ENCODE measurements around the gene RASGEF1B.
"Not testable (repeated sequence)": the region's sequence is repeated elsewhere in the genome, so short reads cannot be mapped to it uniquely, and the experiment has no call there.

RASGEF1B gene

DNA sequence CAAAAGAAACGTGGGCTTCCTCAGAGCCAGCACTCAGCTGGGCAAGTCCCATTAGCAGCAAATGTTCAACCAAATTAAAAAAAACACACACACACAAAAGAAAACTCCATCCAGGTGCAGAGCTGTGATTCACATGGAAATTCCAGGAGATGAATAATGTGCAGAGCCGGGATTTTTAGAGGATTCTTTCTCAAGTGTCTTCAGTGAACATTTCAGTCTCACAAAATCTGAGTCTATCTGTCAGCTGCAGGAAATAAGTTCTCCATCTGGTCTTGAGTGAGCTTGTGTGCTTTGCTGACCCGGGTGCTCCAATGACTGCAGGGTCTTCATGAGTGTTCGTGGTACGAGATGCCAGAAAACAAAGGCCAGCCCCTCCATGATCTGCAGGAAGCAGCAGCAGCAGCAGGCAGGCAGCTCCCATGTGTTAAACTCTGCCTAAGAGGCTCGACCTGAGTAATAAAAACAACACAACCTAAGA lies 44.3 kb downstream of the RASGEF1B start:
- no peak for DNase-seq

GRCh38 chr4:81426770-81427289 lies 44.9 kb downstream of the RASGEF1B start:
- no peak for DNase-seq

DNA sequence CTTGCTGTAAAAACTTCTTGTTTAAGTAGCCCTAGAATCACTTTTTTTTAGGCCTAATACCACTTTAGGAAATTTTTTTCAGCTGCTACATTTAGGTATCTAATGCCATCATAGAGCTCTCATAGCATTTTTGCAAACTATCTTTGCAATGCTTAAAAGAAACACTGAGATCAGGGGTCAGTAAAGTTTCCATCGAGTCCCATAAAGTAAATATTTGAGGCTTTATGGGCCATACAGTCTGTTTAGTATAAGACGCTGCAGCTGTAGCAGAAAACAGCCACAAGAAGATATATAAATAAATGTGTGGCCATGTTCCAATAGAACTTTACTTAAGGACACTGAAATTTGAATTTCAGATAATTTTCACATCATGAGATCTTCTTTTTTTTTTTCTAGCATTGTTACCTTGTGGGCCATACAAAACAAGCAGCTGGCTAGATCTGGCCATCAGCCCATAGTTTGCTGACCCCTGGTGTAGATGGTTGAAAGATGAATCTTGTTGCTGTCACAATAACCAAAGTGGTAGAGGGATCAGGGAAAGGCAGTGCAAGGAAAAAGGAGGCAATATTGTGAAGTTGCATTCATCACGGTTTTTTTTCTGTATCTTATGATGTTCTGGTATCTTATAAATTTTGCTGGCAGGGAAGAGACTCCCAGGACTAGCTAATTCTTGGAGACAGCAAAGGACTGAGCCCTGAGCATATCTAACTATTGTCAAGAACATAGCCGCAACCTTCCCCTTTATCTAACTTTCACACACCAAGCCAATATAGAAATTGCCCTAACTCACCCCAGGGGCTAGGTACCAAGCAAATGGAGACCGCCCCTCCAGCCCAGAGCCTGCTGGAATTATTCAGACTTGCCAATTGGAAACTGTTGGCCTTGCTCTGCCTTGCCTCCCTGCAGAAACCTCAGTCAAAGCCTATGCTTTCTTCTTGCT lies 46.6 kb downstream of the RASGEF1B start:
- no peak for DNase-seq

- no peak for DNase-seq
Measured at GRCh38 chr4:81424336-81424735, 47.4 kb downstream of the RASGEF1B start.

DNA sequence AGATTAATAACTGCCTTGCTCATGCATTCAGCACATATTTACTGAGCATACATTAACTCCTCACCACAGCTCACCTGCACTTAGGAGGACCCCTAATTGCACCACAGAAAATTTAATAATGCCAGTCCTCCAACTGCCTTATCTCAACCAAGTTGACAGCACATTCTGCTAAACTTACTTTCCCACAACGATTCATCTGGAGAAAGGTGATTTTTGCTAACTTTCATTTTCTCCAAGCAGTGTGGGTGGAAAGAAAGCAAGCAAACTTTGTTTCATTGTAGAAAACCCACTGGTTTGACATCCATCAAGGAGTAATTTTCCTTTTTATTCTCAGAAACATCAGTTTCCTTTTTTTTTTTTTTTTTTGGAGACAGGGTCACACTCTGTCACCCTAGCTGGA lies 49.1 kb downstream of the RASGEF1B start:
- DNase-seq: no peak

GRCh38 chr4:81421346-81422218 lies 50.1 kb downstream of the RASGEF1B start:
- no peak for DNase-seq

GRCh38 chr4:81418572-81418971 lies 53.1 kb downstream of the RASGEF1B start:
- no peak for DNase-seq

DNA sequence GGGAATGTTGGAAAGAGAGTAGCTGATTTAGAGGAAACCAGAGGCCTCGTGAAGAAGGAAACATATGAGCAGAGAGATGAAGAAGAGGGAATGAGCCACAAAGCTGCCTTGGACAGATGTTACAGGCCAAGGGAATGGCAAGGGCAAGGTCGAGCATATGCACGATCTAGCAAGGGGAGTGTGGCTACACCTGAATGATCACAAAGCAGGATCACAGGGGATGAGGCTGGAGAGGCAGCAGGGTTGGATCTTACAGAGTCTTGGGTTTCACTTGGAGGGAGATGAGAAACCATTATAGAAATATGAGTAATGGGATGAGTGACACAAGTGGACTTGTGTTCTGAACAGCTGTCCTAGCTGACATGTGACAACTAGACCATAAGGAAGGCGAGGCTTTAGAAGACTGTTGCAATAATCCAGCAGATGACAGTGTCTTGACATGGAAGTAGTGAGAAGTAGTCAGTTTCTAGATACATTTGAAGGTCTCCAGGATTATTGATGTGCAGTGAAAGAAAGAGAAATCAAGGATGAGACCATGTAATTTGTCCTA lies 58.7 kb downstream of the RASGEF1B start:
- no peak for DNase-seq

GRCh38 chr4:81410680-81411079 lies 61.0 kb downstream of the RASGEF1B start:
- DNase-seq: no peak

GRCh38 chr4:81409836-81410235 lies 61.9 kb downstream of the RASGEF1B start:
- no peak for DNase-seq

- no peak for DNase-seq
Measured at GRCh38 chr4:81408341-81408740, 63.4 kb downstream of the RASGEF1B start.

DNA sequence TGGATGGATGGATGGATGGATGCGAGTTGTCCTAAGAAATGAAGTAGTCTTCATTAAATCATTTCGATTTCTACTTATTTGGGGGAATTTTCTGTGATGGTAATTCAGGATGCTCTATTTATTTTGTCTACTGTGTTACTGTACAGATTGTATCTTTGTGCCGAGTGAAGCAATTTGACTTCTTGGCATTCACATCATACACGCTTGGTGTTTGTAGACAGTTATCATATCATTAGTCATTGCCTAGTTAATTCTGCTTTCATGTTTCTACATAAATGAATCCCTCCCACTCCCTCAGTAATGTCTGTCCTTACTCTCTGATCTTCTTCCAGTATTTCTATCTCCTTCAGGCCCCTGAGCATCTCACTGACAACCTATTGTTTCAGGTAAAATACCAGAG lies 64.0 kb downstream of the RASGEF1B start:
- DNase-seq: no peak

DNA sequence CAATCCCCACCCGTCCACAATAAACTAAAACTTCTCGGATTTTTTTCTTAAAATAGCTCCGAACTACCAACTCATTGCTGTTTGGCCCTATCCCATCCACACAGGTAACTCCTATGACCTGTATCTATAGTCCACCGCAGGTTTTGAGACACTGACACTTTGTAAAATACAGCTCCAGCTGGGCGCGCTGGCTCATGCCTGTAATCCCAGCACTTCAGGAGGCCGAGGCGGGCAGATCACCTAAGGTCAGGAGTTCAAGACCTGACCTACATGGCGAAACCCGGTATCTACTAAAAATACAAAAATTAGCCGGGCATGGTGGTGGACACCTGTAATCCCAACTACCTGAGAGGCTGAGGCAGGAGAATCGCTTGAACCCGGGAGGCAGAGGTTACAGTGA lies 65.2 kb downstream of the RASGEF1B start:
- not testable (repeated sequence) for DNase-seq

- peak; percentile 15 to 61 for DNase-seq
Measured at GRCh38 chr4:81405900-81406401, 65.8 kb downstream of the RASGEF1B start.

DNA sequence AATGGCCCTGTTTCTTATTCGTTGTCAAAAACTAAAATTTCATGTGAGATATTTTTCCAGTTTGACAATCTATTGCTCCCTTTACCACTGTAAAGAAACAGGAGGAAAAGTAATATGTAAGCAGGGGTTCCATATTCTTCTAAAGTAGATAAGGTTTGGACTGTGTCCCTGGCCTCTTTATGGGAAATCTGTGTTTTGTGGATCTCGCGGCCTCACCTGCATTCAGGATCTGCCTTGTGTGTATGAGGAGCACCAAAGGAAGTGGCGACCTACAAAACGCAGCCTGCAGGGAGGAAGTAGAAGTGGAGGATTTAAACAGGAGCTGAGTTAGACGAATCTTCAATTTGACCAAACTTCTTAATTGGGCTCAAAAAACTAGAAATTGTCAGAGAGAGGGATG lies 67.0 kb downstream of the RASGEF1B start:
- DNase-seq: no peak

GRCh38 chr4:81404294-81404693 lies 67.4 kb downstream of the RASGEF1B start:
- DNase-seq: peak in 1 of 2 experiments; percentile 1

DNA sequence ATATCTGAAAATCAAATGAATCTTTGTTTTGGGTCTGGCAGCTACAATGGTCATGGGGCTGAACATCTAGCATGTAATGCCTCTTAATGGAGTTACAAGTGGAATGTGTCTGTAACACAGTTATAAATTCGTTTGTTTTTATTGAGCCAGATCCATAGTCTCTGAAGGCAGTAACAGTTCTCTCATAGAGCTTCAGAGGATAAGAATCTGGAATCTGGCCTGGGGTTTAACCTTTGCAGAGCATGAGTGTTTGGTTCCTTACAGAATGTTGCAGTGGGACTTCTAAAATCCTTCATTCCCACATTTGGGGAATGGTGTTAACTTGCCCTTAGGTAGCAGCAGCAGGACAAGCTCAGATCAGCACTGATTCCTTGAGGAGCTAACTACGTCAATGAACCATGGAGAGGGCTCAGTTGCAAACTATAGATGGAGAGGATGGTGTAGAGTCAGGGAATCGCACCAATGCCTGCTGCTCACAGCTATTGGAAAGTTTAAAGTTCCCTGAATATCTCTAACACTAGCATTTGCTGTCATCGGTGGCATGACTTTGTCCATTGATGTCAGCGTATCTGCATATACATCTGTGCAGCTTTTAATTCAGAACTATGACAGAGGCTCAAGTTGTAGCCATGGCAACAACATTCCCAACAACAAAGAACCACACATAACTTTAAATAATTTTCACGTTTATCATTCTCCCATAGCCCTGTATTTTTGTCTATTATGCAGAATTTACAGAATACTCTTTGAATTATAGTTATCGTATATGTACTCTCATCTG lies 72.2 kb downstream of the RASGEF1B start:
- no peak for DNase-seq

DNA sequence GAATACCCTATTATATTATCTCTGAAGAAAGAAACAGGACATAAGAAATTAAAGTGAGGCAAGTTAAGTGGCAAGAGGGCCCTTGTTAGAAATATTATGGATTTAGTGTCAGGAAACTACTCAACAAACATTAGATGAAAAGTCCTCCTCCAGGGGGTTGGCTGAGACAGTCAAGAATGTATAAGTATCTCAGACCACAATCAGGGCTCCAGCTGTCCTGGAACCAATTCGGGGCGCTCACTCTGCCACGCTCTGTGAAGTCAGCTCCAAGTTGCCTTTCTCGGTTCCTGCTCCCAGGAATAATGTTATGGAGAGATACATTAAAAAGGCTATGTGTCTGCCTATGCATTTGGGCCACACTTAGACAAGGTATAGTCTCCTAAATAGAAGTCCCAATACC lies 73.3 kb downstream of the RASGEF1B start:
- DNase-seq: no peak

DNA sequence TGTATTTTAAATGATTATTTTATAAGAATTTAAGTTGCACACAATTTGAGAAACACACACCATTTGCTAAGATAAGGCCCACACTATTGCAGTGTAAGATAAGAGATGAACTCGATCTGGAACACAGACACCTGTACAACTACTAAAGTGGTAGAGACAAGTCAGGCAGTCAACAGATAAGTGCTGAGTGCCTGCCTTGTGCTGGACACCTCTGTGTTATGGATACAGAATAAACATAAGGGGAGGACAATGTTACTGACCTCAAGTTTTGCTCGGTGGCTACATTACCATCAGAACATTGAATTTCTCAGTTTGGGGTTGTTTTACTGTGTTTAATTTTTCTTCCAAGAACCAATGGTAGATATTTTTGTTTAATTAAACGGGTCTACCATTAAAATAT lies 74.1 kb downstream of the RASGEF1B start:
- no peak for DNase-seq

DNA sequence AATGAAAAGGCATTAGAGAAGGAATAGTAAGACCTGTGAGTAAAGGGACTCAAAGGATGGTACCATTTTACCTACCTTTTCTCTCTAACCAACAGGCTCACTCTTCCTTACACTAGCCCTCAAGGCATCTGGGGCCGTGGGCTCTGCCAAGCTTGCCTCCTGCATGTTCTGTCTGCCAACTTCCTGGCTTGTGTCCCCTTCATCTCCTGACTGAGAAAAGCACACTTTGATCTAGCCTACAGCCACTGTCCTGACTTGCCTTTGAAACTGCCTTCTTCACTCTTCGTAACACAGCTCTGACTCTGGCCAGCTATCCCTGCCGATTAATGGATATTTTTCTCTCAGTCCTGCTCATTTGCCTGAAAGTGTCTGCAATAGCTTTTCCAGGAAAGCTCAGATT lies 76.5 kb downstream of the RASGEF1B start:
- DNase-seq: no peak

DNA sequence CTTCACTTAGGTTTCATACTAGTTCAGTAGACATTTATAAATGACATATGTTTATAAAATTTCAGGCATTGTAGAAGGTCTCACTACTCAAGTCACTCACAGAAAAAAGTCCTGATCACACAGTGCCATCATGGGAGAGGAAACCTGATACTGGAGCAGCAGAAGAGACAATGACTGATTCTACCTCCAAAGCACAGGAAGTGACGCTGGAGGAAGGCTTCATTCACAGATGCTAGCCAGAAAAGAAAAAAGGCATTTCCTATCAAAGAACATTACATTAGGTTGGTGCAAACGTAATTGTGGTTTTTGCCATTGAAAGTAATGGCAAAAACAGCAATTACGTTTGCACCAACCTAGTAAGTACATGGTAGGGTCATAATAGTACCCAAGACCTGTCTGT lies 79.5 kb downstream of the RASGEF1B start:
- DNase-seq: no peak

GRCh38 chr4:81389720-81390119 lies 82.0 kb downstream of the RASGEF1B start:
- no peak for DNase-seq

All from SW 1271 (cell line).